ENCODE results near the gene KNDC1.
"Not testable (repeated sequence)": the region's sequence is repeated elsewhere in the genome, so short reads cannot be mapped to it uniquely, and the experiment has no call there.

The KNDC1 gene

DNA sequence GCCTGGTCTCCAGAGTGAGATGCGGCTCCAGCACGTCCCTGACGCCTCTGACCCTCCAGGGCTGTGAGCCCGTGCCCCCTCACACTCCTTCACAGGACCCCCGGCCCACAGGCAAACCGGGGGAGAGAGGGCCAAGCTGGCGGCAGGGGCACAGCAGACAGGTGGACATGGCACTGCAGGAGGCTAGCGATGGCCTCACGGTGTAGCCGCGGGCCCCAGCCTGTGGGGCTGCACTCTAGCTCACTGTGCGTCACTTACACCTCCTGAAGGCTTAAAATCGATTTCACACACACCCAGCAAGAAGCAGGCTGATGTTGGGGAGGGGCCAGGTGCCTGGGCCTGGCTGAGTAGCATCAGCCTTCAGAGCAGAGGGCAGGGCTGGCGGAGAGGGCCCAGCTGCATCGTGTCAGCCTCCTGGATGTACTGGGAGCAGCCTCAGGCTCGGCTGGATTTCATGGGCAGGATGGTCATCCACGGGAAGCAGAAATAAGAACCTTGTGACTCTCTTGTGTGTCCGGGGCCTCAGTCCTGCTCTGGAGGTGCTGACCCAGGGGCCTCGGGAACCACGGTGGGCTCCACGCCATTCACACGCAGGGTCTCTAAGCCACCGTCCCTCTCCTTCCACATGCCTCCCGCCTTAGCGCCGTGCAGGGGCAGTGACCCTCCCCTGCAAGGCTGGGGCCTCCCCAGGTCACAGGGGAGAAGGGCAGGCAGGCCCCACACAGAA lies 19.4 kb upstream of the KNDC1 start:
- no peak for DNase-seq

DNA sequence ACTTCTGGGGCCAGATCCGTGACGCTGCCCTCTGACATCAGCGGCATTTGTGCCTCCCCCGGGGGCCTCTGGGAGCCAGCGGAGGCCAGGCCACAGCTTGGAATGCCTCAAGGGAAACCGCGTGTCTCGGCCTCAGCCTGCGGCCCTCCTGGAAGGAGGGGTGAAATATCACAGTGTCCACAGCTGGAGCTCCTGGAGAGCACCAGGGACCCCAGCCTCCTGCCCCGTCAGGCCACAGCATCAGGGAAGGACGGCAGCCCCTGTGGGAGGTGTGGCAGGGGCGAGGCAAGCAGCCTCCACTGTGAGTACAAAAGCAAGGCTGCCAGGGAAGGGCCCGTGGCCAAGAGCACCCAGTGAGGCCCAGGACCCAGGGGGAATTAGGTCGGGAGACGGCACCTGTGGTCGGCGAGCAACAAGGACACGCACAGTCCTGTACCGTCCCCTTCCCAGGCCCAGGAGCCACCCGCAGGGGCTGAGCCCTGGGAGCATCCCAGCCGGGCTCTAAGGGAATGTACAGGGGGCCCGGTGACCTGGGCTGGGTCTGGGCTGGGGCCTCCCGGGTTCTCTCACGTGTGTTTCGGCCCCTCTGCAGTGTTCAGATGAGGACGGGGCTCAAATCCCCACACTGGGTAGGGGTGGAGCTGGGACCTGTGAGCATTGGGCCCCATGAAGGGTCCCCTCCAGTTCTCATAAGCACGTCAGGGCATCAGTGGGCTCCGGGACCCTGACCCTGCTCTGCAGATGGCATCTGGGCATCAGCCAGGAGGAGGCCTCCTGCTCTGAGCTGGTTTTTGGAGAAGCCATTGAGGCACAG lies 18.7 kb upstream of the KNDC1 start:
- DNase-seq: no peak

DNA sequence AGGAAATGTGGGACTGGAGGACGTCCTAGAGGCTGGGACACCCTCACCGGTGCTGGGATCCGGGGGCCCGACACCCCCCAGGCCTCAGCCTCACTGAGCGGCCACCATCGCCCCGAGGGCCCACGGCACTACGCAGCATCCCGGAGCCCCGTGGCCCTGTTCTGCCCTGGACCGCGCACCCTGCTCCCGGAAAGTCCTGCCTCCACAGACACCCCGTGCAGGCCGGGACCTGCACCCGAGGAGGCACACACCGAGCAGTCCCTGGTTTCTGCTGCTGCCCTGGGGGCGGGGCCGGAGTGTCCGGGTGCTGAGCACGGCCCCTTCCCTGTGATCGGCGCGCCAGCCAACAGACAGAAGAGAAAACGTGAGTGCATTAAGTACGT lies 18.1 kb upstream of the KNDC1 start:
- no peak for DNase-seq

DNA sequence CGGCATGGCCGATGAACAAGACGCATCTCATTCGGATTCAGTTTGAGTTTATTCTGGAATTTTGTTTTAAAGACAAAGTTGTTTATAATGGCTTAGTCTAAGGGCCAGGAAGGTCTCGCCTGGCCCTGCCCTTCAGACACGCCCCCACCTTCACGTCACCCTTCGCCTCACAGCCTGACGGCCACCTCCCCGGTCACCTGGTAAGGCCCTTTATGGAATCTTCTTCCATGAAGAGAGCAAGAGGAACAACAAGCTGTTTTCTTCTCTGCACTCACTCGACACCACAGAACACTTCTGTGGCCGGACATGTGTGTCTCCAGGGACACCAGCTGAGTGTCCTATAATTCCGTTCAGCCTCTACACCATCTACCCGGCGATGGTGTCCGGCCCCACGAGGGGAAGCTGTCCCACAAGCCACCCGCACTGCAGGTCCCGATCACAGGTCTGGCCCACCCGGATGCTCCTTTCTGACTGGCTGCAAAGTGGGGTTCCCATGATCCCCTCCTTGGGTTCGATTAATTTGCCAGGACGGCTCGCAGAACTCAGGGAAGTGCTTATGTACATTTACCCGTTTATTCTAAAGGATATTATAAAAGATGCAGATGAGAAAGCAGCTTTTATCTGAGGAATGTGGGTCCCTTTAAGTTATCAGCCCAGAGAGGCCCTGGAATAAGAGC lies 17.4 kb upstream of the KNDC1 start:
- DNase-seq: no peak

DNA sequence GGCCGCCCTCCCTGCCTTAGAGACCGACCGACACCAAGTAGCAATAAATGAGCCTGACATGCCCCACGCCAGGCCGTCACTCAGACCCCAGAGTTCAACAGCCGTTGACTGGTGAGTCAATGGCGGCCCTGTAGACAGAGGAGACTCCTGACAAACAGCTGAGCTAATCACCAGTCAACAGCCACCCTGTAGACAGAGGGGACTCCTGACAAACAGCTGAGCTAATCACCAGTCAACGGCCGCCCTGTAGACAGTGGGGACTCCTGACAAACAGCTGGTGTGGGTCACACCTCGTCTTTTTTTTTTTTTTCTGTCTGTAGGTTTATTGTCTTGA lies 16.9 kb upstream of the KNDC1 start:
- DNase-seq: no peak

DNA sequence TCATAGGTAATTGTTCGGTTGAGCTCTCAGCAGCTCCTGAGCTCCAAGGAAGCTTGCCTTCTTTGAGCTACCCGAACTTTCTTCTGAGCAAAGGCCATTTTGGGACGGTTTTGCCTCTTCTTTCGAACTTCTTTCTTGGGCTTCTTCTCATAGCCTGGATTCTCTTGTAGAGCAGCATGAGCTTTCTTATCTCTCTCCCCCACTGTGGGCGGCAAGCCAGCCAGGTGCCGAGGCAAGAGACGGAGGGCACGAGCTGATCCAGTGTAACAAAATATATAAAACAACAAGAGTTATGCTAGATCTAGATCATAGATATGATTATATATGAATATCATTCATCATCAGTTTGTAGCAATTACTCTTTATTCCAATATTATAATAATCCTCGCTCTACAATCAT lies 16.5 kb upstream of the KNDC1 start:
- DNase-seq: no peak

DNA sequence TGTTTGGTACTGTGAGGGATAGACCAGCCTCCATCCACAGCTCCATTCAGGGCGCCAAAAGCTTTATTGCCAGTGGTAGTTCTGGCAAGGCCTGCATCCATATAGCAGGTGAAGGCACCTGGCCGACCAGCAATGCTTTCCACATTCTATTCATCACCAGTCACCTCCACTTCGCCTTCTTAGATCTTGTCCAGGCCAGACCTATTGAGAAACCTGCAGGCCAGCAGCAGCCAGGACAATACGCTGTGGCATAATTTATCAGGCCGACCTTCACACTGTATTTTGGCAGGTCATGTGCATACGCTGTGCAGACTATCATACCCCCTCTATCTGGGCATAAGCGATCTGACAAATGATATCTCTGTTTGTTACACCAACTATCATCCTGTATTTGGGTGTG lies 15.2 kb upstream of the KNDC1 start:
- no peak for DNase-seq

DNA sequence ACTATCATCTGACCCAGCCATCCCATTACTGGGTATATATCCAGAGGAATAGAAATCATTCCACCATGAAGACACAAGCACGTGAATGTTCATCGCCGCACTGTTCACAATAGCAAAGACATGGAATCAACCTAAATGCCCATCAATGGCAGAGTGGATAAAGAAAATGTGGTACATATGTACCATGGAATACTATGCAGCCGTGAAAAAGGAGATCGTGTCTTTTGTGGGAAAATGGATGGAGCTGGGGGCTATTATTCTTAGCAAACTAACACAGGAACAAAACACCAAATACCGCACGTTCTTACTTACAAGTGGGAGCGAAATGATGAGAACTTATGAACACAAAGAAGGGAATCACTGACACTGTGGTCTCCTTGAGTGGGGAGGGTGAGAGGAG lies 9.8 kb upstream of the KNDC1 start:
- DNase-seq: no peak

DNA sequence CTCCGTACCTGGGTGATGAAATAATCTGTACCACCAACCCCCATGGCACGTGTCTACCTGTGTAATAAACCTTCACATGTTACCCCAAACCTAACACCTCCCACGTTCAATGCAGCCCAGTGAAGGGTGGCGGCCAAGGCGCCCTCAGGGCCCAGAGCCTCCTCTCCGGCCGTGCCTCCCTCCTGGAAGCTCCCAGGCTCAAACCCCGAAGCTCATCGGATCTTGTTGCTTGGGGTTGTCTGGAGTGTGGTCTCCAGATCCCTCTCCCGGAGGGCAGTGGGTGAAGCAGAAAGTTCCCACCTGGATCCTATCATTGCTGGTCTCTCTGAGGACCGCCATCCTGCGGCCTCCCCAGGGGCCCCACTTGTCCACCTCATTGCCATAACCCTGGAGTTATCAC lies 9.4 kb upstream of the KNDC1 start:
- no peak for DNase-seq

DNA sequence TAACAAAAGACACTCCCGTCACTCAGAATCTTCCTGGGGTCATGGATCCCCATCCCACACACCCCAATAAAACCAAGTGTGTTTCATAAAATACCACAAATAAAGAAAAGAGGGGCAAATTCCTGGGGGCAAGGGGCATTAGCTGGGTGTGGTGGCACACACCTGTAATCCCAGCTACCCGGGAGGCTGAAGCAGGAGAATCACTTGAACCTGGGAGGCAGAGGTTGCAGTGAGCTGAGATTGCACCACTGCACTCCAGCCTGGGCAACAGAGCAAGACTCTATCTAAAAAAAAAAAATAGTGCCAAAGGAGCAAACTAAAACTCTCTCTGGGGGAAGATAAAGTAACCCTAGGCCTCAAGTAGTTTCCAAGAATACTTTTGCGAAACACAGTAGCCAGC lies 8.9 kb upstream of the KNDC1 start:
- DNase-seq: not testable (repeated sequence)

DNA sequence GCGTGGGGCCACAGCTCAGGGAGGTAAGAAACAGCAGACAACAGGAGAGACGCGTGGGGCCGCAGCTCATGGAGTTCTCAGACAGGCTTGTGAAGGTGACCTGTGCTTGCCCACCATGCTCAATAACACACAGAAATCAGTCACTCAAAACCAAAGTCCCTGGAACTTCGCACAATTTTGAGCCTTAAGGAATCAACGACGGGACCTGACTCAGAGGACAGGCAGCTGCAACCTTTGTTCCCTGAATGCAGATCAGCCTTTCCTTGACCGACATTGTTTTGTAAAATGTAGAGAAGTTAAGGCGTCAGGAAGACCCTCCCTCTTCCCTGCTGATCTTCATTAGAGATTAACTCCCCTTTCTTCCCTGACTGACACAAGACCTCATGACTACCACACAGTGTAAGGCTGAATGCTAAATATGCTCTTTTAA lies 8.5 kb upstream of the KNDC1 start:
- DNase-seq: no peak

DNA sequence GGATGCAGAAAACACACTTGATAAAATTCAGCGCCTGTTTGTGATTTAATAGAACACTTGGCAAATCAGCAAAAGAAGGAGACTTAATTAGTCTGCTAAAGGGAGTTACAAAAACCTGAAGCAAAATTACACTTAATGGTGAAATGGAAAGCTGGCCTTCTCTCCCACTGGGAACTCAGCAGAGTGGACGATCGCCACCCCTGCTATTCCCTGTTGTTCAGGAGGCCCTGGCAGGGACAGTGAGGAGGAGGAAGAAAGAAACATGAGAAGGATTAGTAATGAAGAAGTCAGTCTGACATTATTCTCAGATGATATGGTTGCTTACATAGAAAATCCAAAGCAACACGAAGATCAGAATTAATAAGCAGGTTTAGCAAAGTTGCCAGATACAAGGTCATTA lies 5.6 kb upstream of the KNDC1 start:
- DNase-seq: no peak

DNA sequence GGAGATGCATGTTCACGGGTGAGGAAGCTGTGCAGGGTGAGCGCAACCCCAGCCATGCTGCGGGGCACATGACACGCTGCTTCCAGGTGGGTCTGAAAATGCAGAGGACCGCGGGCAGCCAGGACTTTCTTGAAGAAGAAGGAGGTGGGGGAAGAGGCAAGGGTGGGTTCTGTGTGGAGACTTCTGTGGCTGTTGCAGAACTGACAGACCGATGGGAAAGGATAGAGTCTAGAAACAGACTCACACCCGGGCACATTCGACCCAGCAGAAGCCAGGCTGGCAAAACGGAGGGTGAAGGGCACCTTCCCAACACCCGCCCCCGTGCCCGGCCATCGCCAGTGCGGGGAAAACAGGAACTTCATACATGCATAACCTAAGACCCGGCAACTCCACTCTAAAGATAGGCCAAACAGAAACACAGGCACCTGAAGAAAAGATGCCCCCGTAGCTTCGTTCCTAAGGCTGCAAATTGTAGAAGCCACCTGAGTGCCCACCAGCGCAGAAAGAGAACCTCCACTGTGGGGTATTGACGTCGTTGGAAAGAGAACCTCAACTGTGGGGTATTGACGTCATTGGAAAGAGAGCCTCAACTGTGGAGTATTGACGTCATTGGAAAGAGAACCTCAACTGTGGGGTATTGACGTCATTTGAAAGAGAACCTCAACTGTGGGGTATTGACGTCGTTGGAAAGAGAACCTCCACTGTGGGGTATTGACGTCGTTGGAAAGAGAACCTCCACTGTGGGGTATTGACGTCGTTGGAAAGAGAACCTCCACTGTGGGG lies 4.8 kb upstream of the KNDC1 start:
- no peak for DNase-seq

DNA sequence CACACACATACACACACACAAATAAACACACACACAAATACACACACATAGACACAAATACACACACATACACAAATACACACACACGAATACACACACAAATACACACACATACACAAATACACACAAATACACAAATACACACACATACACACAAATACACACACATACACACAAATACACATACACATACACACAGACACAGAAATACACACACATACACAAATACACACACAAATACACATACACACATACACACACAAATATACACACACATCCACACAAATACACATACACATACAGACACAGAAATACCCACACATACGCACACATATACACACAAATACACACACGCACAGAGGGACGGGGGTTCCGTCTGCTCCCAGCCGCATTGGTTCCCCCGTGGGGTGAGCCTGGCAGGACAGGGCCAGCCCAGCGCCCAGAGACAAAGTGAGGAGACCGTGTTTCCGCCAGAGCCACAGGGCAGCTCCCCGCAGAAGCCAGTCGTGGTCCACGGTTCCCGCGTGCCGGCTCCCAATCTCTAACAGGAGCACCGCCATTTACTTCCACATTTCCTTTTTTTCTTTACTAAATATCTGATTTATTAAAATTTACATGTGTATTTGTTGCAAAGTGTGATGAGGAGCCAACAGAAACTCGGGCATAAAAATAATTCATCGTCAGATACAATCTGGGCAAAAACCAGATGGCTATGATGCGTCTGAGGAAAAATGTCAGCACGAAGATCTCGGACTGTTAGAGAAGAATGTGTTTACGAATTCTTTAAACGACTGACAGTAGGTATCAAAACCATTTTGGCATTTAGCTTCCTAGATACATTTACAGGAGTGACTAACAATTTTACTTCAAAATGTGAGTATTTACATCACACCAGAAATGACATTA lies 3.1 kb upstream of the KNDC1 start:
- DNase-seq: no peak

DNA sequence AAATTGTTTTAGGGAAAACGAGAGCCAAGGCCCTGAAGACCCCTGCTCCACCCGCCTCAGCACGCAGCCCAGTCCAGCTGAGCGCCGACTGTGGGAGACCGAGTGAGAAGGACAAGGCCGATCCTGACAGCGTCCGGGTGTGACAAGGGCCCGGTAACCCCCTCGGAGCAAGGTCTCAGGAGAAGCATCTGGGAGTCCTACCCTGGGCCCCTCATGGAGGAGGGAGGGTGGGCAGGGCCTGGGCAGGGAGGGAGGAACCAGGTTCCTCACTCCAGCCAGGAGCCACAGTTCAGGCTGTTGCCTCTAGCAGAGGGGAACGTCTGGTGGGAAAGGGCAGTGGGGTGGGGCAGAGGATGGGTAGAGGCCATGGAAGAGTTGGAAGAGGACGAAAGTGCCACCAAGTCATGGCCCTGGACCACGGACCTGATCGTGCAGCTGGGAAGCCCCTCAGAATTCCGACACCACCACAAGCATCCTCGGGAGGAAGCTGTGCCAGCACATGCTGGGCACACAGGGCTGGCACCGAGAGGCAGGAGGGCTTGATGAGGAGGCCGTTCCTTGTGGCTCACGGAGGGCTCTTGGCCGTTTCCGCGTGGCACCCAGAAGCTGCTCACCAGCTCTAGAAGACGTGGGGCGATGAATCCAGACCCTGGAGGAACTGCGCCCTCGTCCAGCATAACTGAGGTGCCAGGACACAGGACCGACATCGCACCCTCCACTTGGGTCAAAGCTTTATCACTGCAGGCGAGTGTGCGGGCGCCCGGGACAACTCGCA lies 2.2 kb upstream of the KNDC1 start:
- no peak for DNase-seq

DNA sequence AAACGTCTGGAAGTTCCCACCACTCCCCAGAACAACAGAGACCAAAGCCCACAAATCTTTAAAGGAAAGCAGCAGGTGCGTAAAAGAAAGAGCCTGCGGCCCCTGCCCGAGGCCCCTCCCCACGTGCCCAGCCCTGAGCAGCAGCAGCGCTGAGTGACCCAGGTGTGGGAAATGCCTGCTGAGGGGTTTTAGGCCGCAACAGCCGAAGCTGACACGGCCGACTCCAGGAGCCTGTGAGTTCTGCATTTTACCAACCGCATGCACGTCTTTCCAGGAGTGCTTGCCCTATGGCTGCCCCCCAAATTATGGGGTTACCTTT lies 1.6 kb upstream of the KNDC1 start:
- no peak for DNase-seq

DNA sequence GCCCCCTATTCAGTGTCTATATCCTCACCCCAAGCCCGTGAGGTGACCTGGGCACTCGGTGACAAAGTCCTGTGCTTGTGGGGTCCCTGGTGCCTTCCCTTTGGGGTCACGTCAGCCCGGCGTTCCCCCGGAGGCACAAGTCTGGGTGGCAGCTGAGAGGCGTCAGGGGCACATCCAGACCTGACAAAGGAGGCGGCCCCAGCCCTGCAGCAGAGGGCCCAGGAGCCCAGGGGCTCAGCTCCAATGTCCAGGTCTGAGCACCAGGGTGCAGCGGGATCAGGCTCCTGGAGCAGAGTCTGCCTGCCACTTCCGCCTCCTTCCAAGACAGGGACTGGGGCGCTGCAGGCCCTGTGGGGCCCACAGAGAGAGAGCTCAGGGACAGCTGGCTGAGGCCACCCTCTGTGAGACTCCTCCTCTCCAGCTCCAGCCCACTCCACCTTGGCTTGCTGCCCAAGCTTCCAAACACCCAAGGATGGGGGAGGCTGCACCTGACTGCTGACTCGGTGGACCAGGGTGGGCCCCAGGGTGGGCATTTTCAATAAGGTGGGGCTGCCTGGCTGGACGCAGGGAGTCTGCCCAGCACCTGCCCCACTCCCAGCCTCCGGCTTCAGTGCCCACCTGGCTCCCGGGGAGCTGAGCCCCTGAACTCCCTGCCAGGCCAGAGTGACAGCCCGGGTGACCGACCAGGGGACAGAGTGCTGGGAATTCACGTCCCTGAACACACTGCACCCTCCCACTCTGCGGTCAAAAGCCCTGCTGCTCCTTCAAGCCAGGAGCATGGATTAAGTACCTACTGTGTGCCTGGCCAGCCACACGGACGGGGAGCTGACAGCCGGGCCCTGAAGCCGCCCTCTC lies 1.0 kb upstream of the KNDC1 start:
- no peak for DNase-seq

DNA sequence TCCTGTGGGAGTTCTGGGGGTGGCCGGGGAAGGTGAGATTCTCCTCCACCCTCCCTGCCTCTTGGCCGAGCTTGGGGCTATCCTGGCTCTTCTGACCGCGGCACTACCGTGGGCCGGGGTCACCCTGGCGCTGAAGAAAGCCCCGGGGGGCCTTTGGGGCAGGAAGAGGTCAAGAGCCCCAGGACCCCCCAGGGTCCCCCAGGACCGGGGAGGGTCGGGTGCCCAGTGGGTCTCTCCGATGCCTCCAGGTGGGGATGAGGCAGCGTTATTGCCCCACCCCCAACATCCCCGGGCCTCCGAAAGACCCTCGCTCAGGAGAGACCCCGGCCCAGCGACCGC lies 439 bp upstream of the KNDC1 start:
- no peak for DNase-seq

DNA sequence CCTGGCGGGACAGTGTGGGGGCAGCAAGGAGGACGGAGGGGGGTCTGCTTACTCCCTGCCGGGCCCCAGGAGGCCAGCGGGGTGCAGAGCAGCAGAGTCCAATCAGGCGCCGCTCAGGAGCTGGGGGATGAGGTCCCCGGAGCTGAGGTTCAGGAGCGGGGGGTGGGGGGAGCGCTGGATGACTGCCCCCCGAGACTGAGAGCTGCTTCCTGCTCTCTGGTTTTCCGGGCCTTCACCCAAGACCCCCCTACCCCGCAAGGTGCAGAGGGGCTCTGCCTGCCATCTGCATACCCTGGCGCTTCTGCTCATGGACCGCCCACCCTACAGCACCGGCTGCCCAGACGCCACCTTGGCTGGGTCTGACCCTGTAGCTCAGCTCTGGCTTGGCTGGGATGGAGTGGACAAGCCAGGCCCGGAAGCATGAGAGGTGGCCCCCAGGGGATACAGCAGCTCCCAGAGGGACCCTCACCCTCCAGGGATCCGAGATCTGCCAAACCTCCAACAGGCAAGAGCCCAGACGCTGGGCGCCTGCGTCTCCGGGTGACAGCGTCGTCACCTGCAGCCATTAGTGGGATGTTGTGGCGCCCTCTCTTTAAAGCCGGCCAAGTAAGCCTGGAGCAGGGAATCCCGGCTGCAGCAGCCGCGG lies 930 bp downstream of the KNDC1 start:
- no peak for DNase-seq

DNA sequence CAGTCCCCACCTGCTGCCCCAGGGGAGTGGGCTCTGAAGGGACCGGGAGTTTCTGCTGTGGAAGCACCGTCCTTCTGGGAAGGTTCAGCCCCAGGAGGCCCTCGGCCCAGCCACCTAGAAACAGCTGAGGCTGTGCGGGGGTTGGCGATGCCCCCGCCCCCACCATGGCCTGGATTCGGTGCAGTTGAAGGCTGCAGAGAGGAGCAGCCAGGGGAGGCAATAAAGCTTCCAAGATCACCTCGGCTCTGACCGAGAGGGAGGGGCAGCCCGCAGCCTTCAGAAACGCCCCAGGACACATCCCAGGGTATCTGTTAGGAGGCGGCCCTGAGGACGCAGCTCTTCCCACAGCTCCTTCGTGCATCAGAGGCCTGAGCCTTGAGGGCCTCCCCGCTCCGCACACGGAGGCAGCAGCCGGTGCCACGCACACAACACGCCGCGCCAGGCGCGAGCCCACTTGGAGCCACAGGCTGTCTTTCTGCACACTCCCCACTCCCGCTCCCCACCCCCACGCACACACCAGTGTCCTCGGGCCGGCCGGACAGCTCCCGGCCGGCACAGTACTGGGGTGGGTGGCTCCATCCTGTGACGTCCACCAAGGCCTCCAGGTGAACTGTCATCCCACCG lies 1.6 kb downstream of the KNDC1 start:
- DNase-seq: no peak

Data from T-helper 1 cell (primary cell).